ENCODE measurements around the gene TGFBI. TPM values are rescaled to one million over a fixed set of nuclear protein-coding genes. Genes with fewer than 3 reads are reported as not detected.
A peak's percentile ranks its signal among the peaks of the same experiment; 100 is the strongest.

The TGFBI gene
- total RNA-seq, 1 experiment from 2014 or later: 142 TPM

DNA sequence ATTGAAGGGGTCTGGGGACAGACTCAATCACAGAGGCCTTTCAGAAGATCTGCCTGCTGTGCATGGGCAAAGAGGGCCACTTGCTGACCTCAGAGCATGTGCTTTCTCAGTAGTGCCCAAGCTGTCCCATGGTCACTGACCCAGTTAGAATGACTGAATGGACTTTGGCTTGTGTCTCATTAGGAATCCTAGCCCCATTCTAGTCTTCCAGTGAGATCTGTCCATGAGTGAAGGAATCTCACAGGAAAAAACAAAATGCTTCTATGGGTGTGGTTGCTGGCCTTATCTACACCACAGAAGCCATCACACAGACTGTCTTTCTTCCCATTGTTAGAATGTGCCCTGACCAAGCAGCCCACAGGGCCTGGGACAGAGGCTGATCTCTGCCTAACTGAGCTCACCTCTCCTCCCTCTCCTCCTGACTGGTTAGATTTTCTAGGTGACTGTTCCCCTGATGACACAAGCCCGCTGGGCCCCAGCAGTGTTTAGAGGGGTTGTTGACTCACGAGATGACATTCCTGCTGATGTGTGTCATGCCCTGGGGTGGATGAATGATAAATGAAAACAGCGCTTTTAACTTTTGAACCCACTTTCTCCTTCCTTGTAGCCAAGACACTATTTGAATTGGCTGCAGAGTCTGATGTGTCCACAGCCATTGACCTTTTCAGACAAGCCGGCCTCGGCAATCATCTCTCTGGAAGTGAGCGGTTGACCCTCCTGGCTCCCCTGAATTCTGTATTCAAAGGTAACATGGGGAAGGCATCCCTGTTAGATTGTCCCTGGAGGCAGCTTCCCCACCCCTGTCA is 24.8 kb downstream of the TGFBI start:
- ChIA-PET POLR2A (interaction anchor here (0.6 to 1.0 kb wide), 2 partner anchors 25 to 79 kb away, joined by 3 to 4 read pairs; partner anchors contain the start of genes SMAD5 and TGFBI), CTCF (interaction anchor here (0.6 to 1.9 kb wide), 7 partner anchors 11 to 108 kb away, joined by 3 to 7 read pairs (median 3); no protein-coding TSS in a partner anchor)
- peak overlapping the region; percentile 89 for H3K27ac Mint-ChIP-seq (ENCODE audit: unreplicated experiment)
- H3K36me3 Mint-ChIP-seq (ENCODE audit: insufficient read depth, unreplicated experiment): peaks cover 20% of the 10 kb centered on the region
- intact Hi-C loops (cut with micrococcal nuclease; ENCODE audit: unreplicated experiment): loop anchor here (1.0 kb wide), 2 partner anchors 24 to 102 kb away; no protein-coding TSS in a partner anchor
- peak overlapping the region; percentile 42 for H3K4me3 Mint-ChIP-seq (ENCODE audit: unreplicated experiment)
- DNase-seq: peak; percentile 87 to 93
- H3K4me1 Mint-ChIP-seq (ENCODE audit: low read depth, unreplicated experiment): peaks cover 42% of the 10 kb centered on the region
- H3K9me3 Mint-ChIP-seq (ENCODE audit: unreplicated experiment): no peaks in the 10 kb centered on the region
- Histone ChIP-seq H3K27me3 (replicated peaks; ENCODE audit: control insufficient read depth, insufficient read depth, low read length) (no peaks in the 10 kb centered on the region), H3K9me3 (no peaks in the 10 kb centered on the region), H3K36me3 (ENCODE audit: control insufficient read depth, insufficient read depth, low read length) (no peaks in the 10 kb centered on the region), H3K4me1 (peaks cover 70% of the 10 kb centered on the region), H3K4me3 (ENCODE audit: low read depth, low read length) (no peak overlapping the region)
- TF ChIP-seq, protein P1, sequence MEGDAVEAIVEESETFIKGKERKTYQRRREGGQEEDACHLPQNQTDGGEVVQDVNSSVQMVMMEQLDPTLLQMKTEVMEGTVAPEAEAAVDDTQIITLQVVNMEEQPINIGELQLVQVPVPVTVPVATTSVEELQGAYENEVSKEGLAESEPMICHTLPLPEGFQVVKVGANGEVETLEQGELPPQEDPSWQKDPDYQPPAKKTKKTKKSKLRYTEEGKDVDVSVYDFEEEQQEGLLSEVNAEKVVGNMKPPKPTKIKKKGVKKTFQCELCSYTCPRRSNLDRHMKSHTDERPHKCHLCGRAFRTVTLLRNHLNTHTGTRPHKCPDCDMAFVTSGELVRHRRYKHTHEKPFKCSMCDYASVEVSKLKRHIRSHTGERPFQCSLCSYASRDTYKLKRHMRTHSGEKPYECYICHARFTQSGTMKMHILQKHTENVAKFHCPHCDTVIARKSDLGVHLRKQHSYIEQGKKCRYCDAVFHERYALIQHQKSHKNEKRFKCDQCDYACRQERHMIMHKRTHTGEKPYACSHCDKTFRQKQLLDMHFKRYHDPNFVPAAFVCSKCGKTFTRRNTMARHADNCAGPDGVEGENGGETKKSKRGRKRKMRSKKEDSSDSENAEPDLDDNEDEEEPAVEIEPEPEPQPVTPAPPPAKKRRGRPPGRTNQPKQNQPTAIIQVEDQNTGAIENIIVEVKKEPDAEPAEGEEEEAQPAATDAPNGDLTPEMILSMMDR (IDR thresholded peaks at IDR 0.05; ENCODE audit: insufficient read depth in 1 of 2, low read depth in 1 of 2, low read length in 1 of 2, severe bottlenecking in 1 of 2, unreplicated experiment in 1 of 2): no peak
- TSS peak; percentile 95 for BruUV-seq (replicated peaks)
- H3K27me3 Mint-ChIP-seq (ENCODE audit: insufficient read depth, unreplicated experiment): no peaks in the 10 kb centered on the region

DNA sequence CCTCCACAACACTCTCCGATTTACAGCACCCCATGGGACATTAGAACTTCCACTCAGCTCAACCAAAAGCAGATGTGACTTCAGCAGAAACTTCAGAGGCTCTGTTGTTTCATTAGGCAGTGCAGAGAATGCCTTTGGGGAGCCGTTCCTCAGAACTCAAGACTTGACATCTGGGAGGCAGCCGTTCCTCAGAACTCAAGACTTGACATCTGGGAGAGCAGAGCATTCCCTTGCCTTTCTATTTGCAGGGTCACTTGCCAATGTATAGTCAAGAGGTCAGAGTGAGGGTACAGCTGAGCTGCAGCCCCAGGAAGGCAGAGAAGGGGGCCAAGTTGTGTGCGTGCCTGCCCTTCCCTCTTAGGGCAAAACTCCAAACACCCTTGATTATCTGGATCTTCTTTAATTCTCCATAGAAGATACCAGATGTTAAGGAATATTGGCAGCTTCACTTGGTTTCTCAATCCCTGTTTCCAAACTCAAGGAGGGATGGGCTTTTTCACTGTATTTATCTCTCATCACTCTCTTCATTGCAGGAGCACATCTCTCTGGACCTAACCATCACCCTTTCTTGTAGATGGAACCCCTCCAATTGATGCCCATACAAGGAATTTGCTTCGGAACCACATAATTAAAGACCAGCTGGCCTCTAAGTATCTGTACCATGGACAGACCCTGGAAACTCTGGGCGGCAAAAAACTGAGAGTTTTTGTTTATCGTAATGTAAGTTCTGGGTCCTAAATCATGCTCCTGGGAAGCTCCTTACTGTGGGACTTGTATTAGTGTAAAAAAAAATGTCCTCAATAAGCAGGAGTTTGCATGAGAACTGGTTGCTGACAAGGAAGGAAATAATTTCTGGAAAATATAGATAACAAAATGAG is 25.6 kb downstream of the TGFBI start:
- BruUV-seq (replicated peaks): TSS peak; percentile 45

More for the DNA sequence above, 25.6 kb downstream of the TGFBI start:
- peaks cover 50% of the 10 kb centered on the region for H3K4me1 Mint-ChIP-seq (ENCODE audit: low read depth, unreplicated experiment)
- intact Hi-C loops (cut with micrococcal nuclease; ENCODE audit: unreplicated experiment): loop anchor here (5.0 kb wide), 1 partner anchor 42 kb away; no protein-coding TSS in a partner anchor
- no peaks in the 10 kb centered on the region for H3K9me3 ChIP-seq
- H3K4me3 ChIP-seq (ENCODE audit: low read depth, low read length): no peak overlapping the region
- ChIA-PET CTCF (interaction anchor here (1.0 to 1.9 kb wide), 5 partner anchors 10 to 109 kb away, joined by 3 to 7 read pairs (median 4); no protein-coding TSS in a partner anchor), POLR2A (interaction anchor here (0.6 to 1.0 kb wide), 2 partner anchors 26 to 78 kb away, joined by 3 to 4 read pairs; partner anchors contain the start of genes SMAD5 and TGFBI)
- H3K4me3 Mint-ChIP-seq (ENCODE audit: unreplicated experiment): peak overlapping the region; percentile 42
- TF ChIP-seq, protein P1 (IDR thresholded peaks at IDR 0.05; ENCODE audit: insufficient read depth in 1 of 2, low read depth in 1 of 2, low read length in 1 of 2, severe bottlenecking in 1 of 2, unreplicated experiment in 1 of 2): no peak
- no peak for DNase-seq
- H3K36me3 Mint-ChIP-seq (ENCODE audit: insufficient read depth, unreplicated experiment): peaks cover 16% of the 10 kb centered on the region
- peaks cover 76% of the 10 kb centered on the region for H3K4me1 ChIP-seq
- H3K27ac Mint-ChIP-seq (ENCODE audit: unreplicated experiment): peak overlapping the region; percentile 89
- H3K9me3 Mint-ChIP-seq (ENCODE audit: unreplicated experiment): no peaks in the 10 kb centered on the region
- H3K27me3 Mint-ChIP-seq (ENCODE audit: insufficient read depth, unreplicated experiment): no peaks in the 10 kb centered on the region
- H3K27me3 ChIP-seq (replicated peaks; ENCODE audit: control insufficient read depth, insufficient read depth, low read length): no peaks in the 10 kb centered on the region
- no peaks in the 10 kb centered on the region for H3K36me3 ChIP-seq (ENCODE audit: control insufficient read depth, insufficient read depth, low read length)
